ENCODE results near the gene PIAS1. TPM values are rescaled to one million over a fixed set of nuclear protein-coding genes. Genes with fewer than 3 reads are reported as not detected.

PIAS1 gene
- total RNA-seq: 6.7 and 10.1 TPM in 2 replicates

DNA sequence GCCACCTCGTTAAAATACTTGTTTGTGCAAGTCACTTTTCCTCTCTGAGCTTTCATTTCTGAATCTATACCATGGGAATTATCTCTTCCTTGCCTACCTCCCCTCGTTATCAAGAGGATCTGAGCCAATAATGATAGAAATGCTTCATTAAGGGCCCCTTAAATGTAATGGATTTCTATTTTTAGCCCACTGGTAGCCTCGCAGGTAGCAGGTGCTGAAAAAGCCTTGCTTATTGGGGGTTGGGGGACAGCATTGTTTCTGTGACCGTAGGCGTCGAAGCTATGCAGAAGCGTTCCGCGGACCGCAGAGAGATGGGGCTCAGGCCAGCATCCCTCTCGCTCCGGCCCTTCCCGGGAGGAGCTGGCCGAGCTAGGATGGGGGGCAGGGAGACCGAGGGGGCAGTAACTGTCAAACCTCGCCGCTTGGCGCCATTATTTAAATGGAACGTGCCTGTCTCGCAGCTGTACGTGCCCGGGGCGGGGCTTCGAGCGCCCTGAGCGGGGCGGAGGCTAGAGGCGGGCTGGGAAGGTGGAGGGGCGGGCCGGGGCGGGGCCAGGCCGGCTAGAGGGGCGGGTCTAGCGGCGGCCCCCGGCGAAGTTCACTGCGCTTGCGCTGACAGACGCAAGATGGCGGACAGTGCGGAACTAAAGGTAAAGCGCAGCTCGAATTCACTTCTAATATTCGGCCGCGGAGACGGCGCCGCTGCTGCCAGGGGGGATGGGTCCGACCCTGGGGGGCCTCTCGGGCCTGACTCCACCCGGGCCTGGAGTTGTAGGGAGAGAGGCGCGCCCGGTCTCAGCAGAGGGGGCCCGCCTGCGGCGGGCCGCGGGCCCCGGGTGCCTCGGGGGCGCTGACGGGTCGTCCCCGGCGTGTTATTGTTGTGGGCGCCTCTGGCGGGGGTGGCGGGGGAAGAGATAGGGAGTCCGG lies at the start of gene PIAS1:
Gene PIAS1 (plus strand): TSS at position 615 of the 927 bp plus-strand sequence. CDS start 12 bp downstream, at position 627.

GRCh38 chr15:68204776-68205557 lies 150.9 kb downstream of the PIAS1 start, which contains the start of gene CALML4:
TSS of gene CALML4 (minus strand) at chr15:68205332. CDS start at chr15:68205247, 85 bp downstream.

GRCh38 chr15:68229386-68230156 lies 175.5 kb downstream of the PIAS1 start, which contains the start of gene CLN6:
TSS of gene CLN6 (minus strand) at chr15:68229728. CDS start at chr15:68229584, 144 bp downstream.

Other genes with a start within 250 kb of the PIAS1 start
- under 0.01 TPM in 1 of 2 replicates, not detected in the other for gene SKOR1, start 228.8 kb upstream of the PIAS1 start, total RNA-seq
- gene RNU6-1, start 214.3 kb upstream of the PIAS1 start, total RNA-seq: not detected in 2 replicates
- gene CALML4, start 151.0 kb downstream of the PIAS1 start, total RNA-seq: 1.9 and 4.9 TPM in 2 replicates
- gene CLN6, start 175.4 kb downstream of the PIAS1 start, total RNA-seq: 11.0 and 13.4 TPM in 2 replicates
- gene FEM1B, start 223.4 kb downstream of the PIAS1 start, total RNA-seq: 36.4 and 51.5 TPM in 2 replicates